ENCODE data around the gene LAMB1.

DNA sequence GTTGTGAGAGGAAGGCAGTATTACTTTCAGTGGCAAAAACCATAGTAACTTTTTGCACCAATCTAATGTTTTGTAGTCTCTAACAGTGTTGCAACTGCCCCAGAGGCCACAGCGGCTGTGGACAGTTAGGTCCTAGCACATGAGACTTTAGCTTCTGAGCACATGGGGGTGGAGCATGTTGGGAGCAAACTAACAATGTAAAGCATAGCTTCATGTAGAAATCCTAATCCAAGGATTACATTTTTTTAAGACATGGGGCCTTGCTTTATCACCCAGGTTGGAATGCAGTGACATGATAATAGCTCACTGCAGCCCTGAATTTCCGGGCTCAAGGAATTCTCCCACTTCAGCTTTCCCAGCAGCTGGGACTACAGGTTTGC is 49.0 kb downstream of the LAMB1 start:
- TF ChIP-seq, protein P1, sequence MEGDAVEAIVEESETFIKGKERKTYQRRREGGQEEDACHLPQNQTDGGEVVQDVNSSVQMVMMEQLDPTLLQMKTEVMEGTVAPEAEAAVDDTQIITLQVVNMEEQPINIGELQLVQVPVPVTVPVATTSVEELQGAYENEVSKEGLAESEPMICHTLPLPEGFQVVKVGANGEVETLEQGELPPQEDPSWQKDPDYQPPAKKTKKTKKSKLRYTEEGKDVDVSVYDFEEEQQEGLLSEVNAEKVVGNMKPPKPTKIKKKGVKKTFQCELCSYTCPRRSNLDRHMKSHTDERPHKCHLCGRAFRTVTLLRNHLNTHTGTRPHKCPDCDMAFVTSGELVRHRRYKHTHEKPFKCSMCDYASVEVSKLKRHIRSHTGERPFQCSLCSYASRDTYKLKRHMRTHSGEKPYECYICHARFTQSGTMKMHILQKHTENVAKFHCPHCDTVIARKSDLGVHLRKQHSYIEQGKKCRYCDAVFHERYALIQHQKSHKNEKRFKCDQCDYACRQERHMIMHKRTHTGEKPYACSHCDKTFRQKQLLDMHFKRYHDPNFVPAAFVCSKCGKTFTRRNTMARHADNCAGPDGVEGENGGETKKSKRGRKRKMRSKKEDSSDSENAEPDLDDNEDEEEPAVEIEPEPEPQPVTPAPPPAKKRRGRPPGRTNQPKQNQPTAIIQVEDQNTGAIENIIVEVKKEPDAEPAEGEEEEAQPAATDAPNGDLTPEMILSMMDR (conservative IDR thresholded peaks at IDR 0.05; ENCODE audit: low read depth, low read length): no peak
- no peak for TF ChIP-seq EZH2 (IDR thresholded peaks at IDR 0.05; ENCODE audit: borderline replicate concordance, low read depth, low read length, poor library complexity, severe bottlenecking)
